Inferior parietal cortex (tissue), 1 donor: ENCODE data around the gene DMRTB1.

ENCODE experiments used
- DNase-seq: peaks from one replicate; pipeline ENCODE4 v3.0.0-alpha.2; 2016; ENCODE audit errors: extremely low spot score

DMRTB1 gene

GRCh38 chr1:53508056-53508990, 49.1 kb downstream of the DMRTB1 start:
- DNase-seq: no peak

DNA sequence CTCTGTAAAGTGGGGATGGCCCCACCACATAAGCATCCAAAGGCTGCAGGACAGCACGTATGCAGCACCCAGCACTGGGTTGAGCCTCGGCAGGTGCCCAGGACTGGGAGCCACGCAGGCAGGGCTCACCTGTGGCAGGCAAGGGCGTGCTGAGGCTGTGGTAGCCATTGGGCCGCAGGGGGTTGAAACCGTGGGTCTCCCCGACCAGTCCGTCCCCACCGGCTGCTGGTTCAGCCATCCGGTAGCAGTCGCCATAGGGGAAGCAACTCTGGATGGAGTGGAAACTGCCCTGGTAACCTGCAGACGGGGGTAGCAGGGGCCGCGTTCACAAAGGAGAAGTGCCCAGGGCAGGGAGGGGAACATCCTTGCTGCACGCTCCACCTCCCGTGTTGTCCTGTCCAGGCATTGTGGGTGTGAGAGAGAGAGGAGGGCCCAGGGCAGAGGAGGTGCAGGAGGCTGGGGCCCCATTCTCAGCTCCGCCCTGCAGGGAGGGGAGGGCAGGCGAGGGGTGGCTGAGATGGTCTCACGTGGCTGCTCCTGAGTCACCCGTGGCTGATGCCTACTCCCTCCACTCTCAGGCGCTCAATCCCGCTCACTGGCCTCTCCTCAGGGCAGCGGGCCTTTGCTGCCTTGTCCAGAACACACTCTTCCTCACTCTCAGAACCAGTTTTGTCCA, 49.9 kb downstream of the DMRTB1 start:
- no peak for DNase-seq

GRCh38 chr1:53509775-53510174, 50.6 kb downstream of the DMRTB1 start:
- no peak for DNase-seq

- DNase-seq: no peak
Measured at GRCh38 chr1:53510215-53510614, 51.0 kb downstream of the DMRTB1 start.

- no peak for DNase-seq
Measured at GRCh38 chr1:53511323-53511932, 52.2 kb downstream of the DMRTB1 start.

- no peak for DNase-seq
Measured at GRCh38 chr1:53511933-53512806, 53.0 kb downstream of the DMRTB1 start.

DNA sequence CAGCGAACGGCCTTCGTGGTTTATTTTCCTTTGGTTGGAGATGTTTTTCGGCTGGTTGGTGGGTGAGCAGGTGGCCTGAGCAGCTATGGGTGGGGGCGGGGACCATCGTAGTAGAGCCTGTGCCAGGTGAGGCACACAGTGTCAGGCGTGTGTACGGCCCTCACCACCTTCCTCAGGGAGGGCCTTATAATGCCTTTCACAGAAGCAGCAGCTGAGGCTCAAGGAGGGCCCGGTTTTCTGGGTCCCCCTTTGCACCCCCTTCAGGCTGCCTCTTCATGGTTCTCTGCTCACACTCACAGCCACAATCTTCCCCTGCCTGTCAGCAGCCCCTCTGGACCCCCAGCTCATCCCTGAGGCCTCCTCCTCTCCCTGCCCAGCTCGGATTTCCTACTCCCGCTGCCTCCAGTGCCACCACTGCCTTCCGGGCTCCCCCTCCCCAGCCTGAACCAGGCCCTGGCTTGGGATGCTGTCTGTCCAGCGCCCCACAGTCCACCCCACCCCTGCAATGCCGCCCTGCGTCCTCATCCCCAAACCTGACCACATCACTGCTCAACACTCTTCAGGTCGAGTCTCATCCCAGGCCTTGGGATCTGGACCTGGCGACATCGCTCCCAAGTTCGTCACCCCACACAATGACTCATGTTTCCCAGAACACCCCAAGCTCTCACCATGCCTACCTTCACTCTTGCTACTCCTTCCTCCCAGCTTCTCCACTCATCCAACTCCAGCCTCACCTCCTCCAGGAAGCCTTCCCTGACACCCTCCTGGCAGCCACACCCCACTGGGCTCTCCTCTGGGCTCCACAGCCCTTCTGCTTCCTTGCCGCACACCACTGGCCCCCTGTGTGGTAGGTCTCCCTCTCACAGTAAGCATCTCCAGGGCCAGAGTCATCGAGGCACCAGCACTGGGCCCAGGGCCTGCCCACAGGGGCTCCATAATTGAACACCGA, 53.9 kb downstream of the DMRTB1 start:
- no peak for DNase-seq

DNA sequence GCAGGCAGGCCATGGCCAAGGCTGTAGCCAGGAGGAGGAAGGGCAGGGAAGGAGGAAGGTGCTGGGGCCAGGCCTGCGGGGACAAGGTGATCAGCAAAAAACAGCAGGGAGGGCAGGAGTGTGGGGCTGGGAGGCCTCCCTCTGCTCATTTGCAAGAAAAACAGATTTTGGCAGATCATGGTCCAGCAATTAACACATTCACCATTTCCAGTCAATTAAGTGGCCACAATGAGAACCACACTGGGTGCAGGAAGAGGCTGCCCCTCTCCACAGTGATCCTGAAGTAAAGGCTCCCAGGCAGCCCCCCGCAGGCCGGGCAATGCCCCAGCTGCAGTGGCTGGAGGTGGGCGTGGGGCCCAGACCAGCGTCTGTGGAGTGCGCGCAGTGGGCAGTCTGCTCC, 54.6 kb downstream of the DMRTB1 start:
- DNase-seq: no peak

GRCh38 chr1:53514436-53514835, 55.2 kb downstream of the DMRTB1 start:
- no peak for DNase-seq

GRCh38 chr1:53516181-53516580, 57.0 kb downstream of the DMRTB1 start:
- DNase-seq: no peak
